Gastrocnemius medialis (tissue), 4 donors: ENCODE results near the gene ZNF804B. TPM values are rescaled to one million over a fixed set of nuclear protein-coding genes. Genes with fewer than 3 reads are reported as not detected.

Source experiments
- ATAC-seq, 2 donors: fragments of 150-250 bp; one replicate each; pipeline ENCODE4 v1.9.1; 2016
- DNase-seq, 2 donors: peaks; one replicate each; pipeline ENCODE4 v3.0.0-alpha.2; 2019
- H3K27ac ChIP-seq, 4 donors: fragments of 200-600 bp; sonication (generic); 1 replicate in 1 of 4; 2 replicates in 3 of 4; pipeline ENCODE4 v1.5.1; 2016 to 2018; ENCODE audit warnings: mild to moderate bottlenecking in 2 of 4, moderate library complexity in 1 of 4
- H3K27me3 ChIP-seq, 3 donors: fragments of 200-600 bp; sonication (generic) in 2 of 3; 1 replicate in 1 of 3; 2 replicates in 2 of 3; pipeline versions ENCODE4 v1.5.1 to v1.6.0; 2016 to 2019; ENCODE audit warnings: mild to moderate bottlenecking in 1 of 3, moderate library complexity in 1 of 3
- H3K36me3 ChIP-seq, 2 donors: fragments of 200-600 bp; sonication (generic) in 1 of 2; one replicate each; pipeline ENCODE4 v1.5.1; 2017 to 2018
- H3K4me1 ChIP-seq, 2 donors: fragments of 200-600 bp; sonication (generic) in 1 of 2; one replicate each; pipeline ENCODE4 v1.5.1; 2016 to 2017; ENCODE audit warnings: mild to moderate bottlenecking in 2 of 2
- H3K4me3 ChIP-seq, 4 donors: fragments of 200-600 bp; sonication (generic) in 3 of 4; 1 replicate in 1 of 4; 2 replicates in 3 of 4; pipeline ENCODE4 v1.5.1; 2016 to 2019; ENCODE audit warnings: mild to moderate bottlenecking in 2 of 4
- H3K9me3 ChIP-seq, 3 donors: fragments of 200-600 bp; sonication (generic) in 2 of 3; 1 replicate in 1 of 3; 2 replicates in 2 of 3; pipeline ENCODE4 v1.5.1; 2016 to 2019
- POLR2A ChIP-seq, 2 donors: fragments of 450-650 bp; IDR thresholded peaks; one replicate each; pipeline ENCODE4 v1.6.1; 2017; ENCODE audit warnings: antibody characterized with exemption in 2 of 2, mild to moderate bottlenecking in 2 of 2, moderate library complexity in 2 of 2
- in situ Hi-C, 4 donors: fragments of 200-750 bp; cut with MboI; loops; one replicate each; pipeline versions ENCODE4 v1.15.0 to v1.8.0; 2017; ENCODE audit warnings: low sequenced_read_pairs in 4 of 4
- intact Hi-C: fragments of 100-400 bp; cut with DNase I; formaldehyde crosslinking; loops from one replicate; pipeline ENCODE4 v1.15.1; 2023; ENCODE audit warnings: low total_unique reads
- total RNA-seq, 4 donors: library from RNA; depleted of rRNA; stranded (reverse); fragments of >200 nt; gene quantifications; one replicate each; pipeline versions ENCODE4 v1.1.0 to v1.2.3, GENCODE V29; 2016
- TF ChIP-seq, protein P1 (sequence below), 5 experiments: fragments of 450-650 bp in 3 of 5; fragments of 200-600 bp in 2 of 5; sonication (generic) in 2 of 5; IDR thresholded peaks in 4 of 5; conservative IDR thresholded peaks in 1 of 5; 1 replicate in 4 of 5; 2 replicates in 1 of 5; pipeline ENCODE4 v1.5.1; 2016 to 2019; ENCODE audit warnings: antibody characterized with exemption in 5 of 5, mild to moderate bottlenecking in 3 of 5, moderate library complexity in 3 of 5

The ZNF804B gene
- total RNA-seq, 4 donors from 2014 or later, result not detected

DNA sequence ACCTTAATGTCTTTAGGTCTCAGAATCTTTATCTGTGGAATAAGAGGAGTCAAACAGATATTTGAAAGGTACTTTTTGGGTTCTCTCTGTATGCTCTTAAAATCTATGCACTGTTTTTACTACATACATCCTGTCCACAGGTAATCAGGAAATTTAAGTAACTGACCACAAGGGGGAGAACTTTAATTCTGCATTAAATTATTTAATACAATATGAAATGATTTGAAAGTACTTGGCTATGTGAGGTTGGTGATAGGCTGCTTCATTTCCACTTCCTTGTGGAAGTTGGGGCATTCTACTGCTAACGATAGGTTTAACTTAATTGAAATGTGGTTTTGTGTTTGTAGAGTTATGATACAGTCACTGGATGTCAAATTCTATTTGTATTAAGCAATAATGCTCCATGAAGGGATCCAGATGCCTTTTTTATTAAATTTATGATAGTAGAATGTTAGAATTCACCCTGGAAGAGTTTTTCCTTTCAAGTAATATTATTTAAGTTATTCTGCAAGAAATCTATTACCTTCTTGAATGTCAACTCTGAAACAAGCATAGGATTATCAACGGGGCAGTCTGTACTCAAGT is 30.1 kb downstream of the ZNF804B start:
- Histone ChIP-seq H3K4me3 (no peak overlapping the region), H3K36me3 (no peaks in the 10 kb centered on the region), H3K27me3 (no peaks in the 10 kb centered on the region), H3K4me1 (no peaks in the 10 kb centered on the region), H3K9me3 (no peaks in the 10 kb centered on the region), H3K27ac (no peak overlapping the region)
- no peak for ATAC-seq
- DNase-seq, result no peak
- in situ Hi-C loops (no loop called here), intact Hi-C loops (no loop called here)
- no peak for TF ChIP-seq POLR2A (IDR thresholded peaks at IDR 0.05)
- TF ChIP-seq, protein P1, sequence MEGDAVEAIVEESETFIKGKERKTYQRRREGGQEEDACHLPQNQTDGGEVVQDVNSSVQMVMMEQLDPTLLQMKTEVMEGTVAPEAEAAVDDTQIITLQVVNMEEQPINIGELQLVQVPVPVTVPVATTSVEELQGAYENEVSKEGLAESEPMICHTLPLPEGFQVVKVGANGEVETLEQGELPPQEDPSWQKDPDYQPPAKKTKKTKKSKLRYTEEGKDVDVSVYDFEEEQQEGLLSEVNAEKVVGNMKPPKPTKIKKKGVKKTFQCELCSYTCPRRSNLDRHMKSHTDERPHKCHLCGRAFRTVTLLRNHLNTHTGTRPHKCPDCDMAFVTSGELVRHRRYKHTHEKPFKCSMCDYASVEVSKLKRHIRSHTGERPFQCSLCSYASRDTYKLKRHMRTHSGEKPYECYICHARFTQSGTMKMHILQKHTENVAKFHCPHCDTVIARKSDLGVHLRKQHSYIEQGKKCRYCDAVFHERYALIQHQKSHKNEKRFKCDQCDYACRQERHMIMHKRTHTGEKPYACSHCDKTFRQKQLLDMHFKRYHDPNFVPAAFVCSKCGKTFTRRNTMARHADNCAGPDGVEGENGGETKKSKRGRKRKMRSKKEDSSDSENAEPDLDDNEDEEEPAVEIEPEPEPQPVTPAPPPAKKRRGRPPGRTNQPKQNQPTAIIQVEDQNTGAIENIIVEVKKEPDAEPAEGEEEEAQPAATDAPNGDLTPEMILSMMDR (IDR thresholded peaks at IDR 0.05 in 4 of 5, conservative IDR thresholded peaks at IDR 0.05 in 1 of 5), result peak in 1 of 5 experiments; percentile 33

DNA sequence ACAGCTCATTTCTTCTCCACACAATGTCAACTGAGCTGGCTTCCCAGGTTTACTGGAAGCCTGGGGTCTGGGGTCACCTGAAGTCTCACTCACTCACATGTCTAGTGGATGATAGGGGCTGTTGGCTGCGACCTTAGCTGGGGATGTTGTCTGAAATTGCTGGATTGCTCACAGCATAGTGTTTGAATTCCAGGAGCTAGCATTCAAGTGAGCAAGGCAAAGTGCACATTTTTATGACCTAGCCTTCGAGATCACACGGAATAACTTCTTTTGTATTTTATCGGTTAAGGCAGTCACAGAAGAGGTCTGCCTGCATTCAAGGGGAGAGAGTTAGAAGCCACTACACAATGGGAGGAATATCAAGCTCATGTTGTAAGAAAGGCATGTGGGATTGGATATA is 32.4 kb downstream of the ZNF804B start:
- Histone ChIP-seq H3K4me1 (no peaks in the 10 kb centered on the region), H3K36me3 (no peaks in the 10 kb centered on the region), H3K27me3 (no peaks in the 10 kb centered on the region), H3K9me3 (no peaks in the 10 kb centered on the region), H3K4me3 (no peak overlapping the region), H3K27ac (no peak overlapping the region)
- TF ChIP-seq POLR2A (IDR thresholded peaks at IDR 0.05), result no peak
- TF ChIP-seq, protein P1 (IDR thresholded peaks at IDR 0.05 in 4 of 5, conservative IDR thresholded peaks at IDR 0.05 in 1 of 5), result no peak
- ATAC-seq, result no peak
- no peak for DNase-seq
- intact Hi-C loops (no loop called here), in situ Hi-C loops (no loop called here)

DNA sequence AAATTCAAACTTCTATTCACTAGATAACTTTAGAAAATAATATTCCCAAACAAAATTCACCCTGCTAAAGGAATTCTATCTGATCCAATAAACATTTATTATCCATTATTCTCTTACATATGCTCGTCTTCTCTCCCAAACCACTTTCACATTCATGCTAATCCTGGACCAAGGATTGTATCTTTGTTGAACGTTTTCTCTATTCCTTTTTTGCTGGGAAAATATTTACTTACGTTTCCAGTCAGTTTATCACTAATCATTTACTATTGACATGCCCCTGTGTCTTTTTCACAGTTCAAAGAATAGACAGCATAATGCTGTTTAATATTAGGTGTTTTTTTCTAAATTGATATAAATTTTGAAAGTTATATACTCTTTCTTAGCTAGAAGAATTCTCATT is 32.9 kb downstream of the ZNF804B start:
- H3K27ac ChIP-seq, result no peak overlapping the region
- no peaks in the 10 kb centered on the region for H3K9me3 ChIP-seq
- no peaks in the 10 kb centered on the region for H3K4me1 ChIP-seq
- H3K4me3 ChIP-seq, result no peak overlapping the region
- TF ChIP-seq, protein P1 (IDR thresholded peaks at IDR 0.05 in 4 of 5, conservative IDR thresholded peaks at IDR 0.05 in 1 of 5), result no peak
- no peak for TF ChIP-seq POLR2A (IDR thresholded peaks at IDR 0.05)
- no peaks in the 10 kb centered on the region for H3K36me3 ChIP-seq
- H3K27me3 ChIP-seq, result no peaks in the 10 kb centered on the region
- in situ Hi-C loops (no loop called here), intact Hi-C loops (no loop called here)
- no peak for DNase-seq
- no peak for ATAC-seq

DNA sequence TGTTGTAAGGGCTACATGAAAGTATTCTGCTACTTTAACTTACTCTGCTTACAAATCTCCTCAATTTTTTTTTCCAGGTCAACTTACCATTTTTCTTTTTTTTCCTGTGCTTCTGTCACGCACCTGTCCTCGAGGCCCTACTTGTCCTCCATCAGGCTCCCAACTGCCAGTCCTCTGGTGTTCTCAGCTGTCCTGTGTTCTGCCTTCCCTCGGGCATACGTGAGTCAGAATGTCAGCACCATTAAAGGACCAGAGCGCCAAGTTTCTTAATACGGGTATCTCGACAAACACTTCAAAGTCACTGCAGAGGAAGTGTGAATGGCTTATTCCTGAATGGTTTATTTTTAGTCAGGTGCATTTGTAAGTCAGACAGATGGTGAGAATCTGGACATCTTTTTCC is 36.1 kb downstream of the ZNF804B start, which contains the start of gene TEX47:
Gene TEX47 (minus strand): TSS at position 185 of the 400 bp plus-strand sequence. CDS start 795 bp downstream, outside the sequence.
- ATAC-seq (no peak), DNase-seq (no peak)
- H3K4me1 ChIP-seq, result no peaks in the 10 kb centered on the region
- no peak within 1 kb of the TSS for H3K4me3 ChIP-seq
- TF ChIP-seq, protein P1 (IDR thresholded peaks at IDR 0.05 in 4 of 5, conservative IDR thresholded peaks at IDR 0.05 in 1 of 5), result no peak
- TF ChIP-seq POLR2A (IDR thresholded peaks at IDR 0.05), result no peak
- H3K36me3 ChIP-seq, result no peaks in the 10 kb centered on the region
- H3K9me3 ChIP-seq, result no peaks in the 10 kb centered on the region
- intact Hi-C loops (no loop called here), in situ Hi-C loops (no loop called here)
- H3K27ac ChIP-seq, result no peak within 1 kb of the TSS
- H3K27me3 ChIP-seq, result no peaks in the 10 kb centered on the region

DNA sequence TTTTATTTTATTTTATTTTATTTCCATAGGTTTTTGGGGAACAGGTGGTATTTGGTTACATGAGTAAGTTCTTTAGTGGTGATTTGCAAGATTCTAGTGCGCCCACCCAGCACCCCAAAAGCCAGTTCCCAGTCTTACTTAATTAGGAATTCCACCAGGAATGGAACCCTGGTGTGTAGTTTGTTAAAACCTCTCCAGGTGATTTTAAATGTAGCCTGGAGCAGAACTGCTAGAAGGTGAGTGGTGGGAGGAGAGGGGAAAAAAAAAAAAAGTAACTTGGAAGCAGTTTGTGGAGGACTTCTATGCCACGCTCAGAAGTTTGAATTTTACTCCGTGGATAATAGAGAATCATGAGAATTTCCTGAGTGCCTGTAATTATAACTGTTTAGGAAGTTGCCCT is 41.5 kb downstream of the ZNF804B start:
- TF ChIP-seq, protein P1 (IDR thresholded peaks at IDR 0.05 in 4 of 5, conservative IDR thresholded peaks at IDR 0.05 in 1 of 5), result no peak
- no peak for TF ChIP-seq POLR2A (IDR thresholded peaks at IDR 0.05)
- H3K27ac ChIP-seq, result no peak overlapping the region
- H3K36me3 ChIP-seq, result no peaks in the 10 kb centered on the region
- no peaks in the 10 kb centered on the region for H3K4me1 ChIP-seq
- no peaks in the 10 kb centered on the region for H3K9me3 ChIP-seq
- H3K4me3 ChIP-seq, result no peak overlapping the region
- in situ Hi-C loops, result no loop called here
- no peaks in the 10 kb centered on the region for H3K27me3 ChIP-seq
- intact Hi-C loops, result no loop called here
- DNase-seq (no peak), ATAC-seq (no peak)
